CD4-positive, alpha-beta T cell treated with Interleukin-6 for 4 hours (primary cell): ENCODE data around the gene LRP6.
"Not testable (repeated sequence)": the region's sequence is repeated elsewhere in the genome, so short reads cannot be mapped to it uniquely, and the experiment has no call there.

Experiments used
- DNase-seq: peaks from one replicate; pipeline ENCODE4 v3.0.0-alpha.2; 2020; ENCODE audit warnings: mixed read lengths

The LRP6 gene

GRCh38 chr12:12265571-12266388, 1.1 kb downstream of the LRP6 start:
- peak; percentile 14 for DNase-seq

DNA sequence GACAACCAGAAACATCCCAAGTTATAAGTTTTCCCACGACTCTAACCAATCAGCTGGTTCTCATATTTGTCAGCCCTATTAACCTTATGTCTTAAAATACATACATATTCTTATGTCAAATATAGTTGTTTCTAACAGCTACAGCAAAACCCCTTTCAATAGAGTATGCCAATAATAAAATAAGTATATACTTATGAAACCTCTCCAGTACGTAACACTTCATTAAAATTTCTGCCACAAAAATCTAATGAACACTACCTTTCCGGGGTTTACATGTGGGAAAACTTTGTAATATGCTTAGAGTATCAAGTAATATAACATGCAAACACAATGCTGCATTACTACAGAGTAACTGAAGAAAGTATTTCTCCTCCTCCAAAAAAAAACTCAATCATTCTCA, 1.8 kb downstream of the LRP6 start:
- no peak for DNase-seq

DNA sequence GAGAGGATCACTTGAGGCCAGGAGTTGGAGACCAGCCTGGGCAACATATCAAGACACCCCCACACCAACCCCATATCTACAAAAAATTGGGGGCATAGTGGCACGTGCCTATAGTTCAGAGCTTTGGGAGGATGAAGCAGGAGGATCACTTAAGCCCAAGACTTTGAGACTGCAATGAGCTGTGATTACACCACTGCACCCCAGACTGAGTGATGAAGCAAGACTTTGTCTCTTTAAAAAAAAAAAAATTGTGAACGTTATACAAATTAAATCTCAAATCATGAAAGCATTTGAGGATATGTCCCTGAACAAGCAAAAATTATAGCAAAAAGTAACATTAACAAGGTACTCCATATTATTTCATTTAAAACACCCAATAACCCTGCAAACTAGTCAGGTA, 2.9 kb downstream of the LRP6 start:
- DNase-seq, result no peak

- DNase-seq, result not testable (repeated sequence)
Observed at GRCh38 chr12:12256291-12256757, 10.5 kb downstream of the LRP6 start.

DNA sequence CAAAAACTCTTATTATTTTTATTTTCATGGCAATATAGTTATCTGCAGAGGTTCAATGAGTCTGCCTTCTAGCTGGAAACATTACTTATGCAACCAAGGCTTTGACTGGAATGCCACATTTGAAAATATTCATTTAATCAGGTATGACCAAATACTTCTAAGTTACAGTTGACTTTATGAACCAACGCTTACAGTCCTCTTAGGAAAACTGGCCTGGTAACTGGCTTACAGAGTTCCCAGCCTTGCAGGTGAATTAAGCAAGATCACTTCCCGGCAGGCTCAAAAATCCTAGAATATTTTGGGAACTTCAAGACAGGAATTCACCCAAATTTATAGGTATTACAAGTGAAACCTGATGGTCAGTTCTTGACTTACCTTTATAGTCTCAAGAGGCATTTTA, 12.3 kb downstream of the LRP6 start:
- no peak for DNase-seq

GRCh38 chr12:12249216-12250050, 17.4 kb downstream of the LRP6 start:
- DNase-seq, result no peak

DNA sequence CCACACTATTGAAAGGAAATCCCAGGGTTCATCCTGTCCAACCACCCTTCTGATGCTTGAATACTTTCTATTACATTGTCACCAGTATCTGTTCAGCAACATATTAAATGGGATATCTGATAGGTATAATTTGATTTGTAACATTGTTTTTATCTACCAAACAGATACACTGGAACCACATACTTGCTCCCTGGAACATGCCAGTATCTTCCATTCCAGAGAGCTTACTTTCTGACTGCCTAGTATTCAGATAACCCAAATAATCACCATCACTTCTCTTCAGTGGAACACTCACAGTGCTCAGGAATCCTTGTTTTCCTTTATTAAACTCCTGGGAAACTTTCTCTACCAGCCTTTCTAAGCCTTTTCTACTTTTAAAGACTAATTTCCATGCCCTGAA, 19.3 kb downstream of the LRP6 start:
- DNase-seq, result no peak

GRCh38 chr12:12244341-12244740, 22.5 kb downstream of the LRP6 start:
- DNase-seq, result no peak

DNA sequence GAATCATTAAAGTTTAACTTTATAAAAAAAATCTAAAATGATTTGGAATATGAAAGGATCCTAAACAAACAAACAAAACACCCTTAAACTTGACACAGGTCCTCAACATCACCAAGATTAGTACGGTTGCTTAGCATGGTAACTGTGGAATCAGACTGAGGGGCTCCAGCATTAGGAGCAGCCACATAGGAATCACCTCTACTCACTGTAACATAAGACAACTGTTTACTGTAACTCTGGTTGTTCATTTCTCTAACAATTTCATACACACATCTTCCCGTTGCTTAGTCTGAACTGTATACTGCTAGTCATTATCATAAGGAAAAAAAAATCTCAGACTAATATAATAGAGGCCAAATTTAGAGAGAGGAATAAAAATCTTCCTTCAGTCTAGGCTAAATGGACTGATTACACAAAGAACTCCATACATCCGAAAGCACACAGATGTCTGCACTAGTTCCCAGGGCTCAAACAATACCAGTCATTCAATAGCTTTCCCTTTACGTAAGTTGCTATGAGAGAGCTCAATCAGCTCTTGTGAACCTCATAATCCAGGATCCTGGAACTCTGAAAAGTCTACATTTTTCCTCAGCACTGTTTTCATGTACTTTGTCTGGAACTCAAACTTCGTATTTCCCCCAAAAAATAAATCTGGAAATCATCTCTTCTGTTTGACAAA, 26.0 kb downstream of the LRP6 start:
- no peak for DNase-seq

- DNase-seq, result no peak
Observed at GRCh38 chr12:12239127-12239526, 27.7 kb downstream of the LRP6 start.

GRCh38 chr12:12238605-12239004, 28.2 kb downstream of the LRP6 start:
- no peak for DNase-seq

DNA sequence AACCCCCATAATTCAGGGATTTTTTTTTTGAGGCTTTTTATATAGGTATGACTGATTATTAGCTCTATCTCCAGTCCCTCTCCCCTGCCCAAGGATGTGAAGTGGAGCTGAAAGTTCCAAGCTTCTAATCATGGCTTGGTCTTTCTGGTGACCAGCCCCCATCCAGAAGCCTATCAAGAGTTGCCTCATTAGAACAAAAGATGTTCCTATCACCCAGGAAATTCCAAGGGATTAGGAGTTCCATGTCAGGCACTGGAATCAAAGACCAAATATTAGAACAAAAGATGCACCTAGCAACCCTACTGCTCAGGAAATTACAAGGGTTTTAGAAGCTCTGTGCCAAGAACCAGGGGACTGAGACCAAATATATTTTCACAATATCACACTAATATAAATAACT, 29.9 kb downstream of the LRP6 start:
- no peak for DNase-seq

GRCh38 chr12:12230275-12230674, 36.6 kb downstream of the LRP6 start:
- DNase-seq, result no peak

- DNase-seq, result no peak
Observed at GRCh38 chr12:12229556-12230092, 37.2 kb downstream of the LRP6 start.

GRCh38 chr12:12228402-12228801, 38.4 kb downstream of the LRP6 start:
- no peak for DNase-seq

DNA sequence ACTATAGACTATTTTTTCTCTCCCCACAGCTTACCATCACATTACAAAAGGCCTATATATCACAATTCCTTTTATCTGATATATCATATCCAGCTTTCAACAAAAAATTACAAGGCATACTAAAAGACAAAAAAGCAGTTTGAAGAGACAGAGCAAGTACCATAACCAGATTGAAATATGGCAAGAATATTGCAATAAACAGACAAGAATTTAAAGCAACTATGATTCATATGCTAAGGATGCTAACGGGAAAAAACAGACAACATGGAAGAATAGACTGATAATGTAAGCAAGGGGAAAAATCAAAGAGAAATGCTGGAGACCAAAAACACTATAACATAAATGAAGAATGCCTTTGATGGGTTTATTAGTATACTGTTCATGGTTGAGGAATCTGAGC, 40.7 kb downstream of the LRP6 start:
- no peak for DNase-seq

DNA sequence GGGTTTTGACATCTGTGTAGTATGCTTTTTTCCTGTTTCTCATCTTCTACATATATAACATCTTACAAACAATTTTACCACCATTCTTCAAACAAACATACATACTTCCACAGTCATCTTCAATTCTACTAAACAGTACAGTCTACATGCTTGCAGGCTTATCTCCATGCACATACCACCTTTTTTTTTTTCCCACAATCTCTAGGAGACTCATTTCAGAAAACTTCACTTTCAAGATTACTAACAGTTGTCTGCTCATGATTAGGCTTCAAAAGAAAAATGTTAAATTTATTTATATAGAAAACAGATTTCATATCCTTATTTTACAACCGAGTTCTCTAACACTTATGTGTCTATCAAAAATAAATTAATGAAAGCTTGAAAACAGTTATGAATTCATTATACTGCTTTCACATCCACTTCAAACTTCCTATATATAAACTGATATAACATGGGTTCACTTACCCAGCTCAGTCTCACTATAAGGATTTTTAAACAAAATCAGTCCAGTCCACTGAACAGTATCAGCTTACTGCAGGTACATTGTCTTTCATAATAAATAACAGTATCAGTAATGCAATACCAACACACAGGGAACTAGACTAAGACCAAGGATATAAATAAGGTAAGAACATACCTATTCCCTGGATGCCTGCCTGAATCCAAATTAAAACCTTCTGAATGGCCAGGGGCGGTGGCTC, 42.5 kb downstream of the LRP6 start:
- no peak for DNase-seq

DNA sequence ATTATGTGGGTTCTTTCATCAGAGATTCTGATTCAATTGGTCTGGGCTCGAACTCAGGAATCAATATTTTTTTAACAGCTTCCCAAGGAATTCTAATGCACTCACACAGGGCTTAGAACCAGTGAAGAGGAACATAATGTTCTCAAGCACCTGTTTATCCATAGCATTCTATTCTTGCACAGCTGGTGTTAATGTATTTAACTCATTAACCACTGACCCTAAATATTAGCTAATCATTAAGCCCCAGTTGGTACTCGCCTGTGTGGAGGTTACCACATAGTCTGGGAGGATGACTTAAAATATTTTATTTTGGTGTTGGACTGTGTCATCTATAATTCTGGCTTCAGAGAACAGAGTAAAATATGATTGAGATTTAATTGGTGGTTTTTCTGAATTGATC, 45.3 kb downstream of the LRP6 start:
- DNase-seq, result no peak

GRCh38 chr12:12219664-12220063, 47.2 kb downstream of the LRP6 start:
- DNase-seq, result no peak

GRCh38 chr12:12217018-12217359, 49.9 kb downstream of the LRP6 start:
- no peak for DNase-seq

DNA sequence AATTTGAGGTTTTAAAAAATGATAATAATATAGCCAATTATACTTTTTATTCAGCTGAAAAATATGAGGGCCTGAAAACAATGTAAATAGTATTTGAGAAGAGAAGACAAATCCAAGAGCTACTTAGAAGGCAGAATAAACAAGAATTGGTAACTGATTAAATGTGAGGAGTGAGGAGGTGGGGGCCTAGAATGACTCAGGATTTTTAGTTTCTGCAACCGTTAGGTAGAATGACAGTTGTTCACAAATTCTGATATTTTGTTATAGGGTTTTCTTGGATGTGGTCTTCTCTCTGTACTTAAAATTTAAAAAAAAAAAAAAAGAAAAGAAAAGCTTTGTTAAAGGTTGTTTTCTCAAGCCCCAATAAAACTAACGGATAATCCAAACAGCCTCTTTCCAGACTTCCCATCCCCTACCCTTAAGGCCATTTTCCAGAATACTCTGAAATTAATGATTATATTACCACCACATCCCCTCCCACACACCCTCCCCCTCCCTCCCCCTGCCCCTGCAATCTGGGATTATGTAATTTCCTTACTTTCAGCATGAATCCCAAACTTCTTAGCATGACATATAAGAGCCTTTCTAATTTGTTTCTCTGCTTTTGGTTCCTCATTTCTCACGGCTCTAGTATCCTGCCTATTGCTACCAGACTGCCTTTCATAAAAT, 50.4 kb downstream of the LRP6 start:
- DNase-seq, result no peak

DNA sequence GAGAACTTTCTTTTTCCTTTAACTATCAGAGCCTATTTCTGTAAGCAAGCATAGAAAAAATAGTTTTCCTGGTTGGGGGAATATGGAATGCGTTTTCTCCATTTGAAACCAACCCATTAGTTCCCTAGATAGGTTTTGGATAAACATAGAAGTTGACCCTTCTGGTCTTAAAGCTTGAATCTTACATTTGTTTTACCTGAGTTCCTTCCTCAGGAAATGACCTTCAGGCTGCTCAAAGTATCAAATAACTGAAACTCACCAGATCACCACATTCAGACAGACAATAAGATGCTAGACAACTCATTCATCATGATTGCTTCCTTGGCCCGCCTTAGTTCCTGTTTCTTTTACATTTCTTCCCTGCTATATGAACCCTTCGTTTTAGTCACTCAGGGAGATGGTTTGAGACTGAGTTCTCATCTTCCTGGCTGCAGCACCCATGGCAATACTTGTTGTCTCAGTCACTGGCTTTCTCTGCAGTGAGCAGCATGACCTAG, 52.2 kb downstream of the LRP6 start:
- DNase-seq, result no peak
